ENCODE results near the gene WDR86.

WDR86 gene

GRCh38 chr7:151411551-151411950, 1.7 kb upstream of the WDR86 start:
- Histone ChIP-seq H3K27ac (ENCODE audit: low read depth, low read length) (no peak overlapping the region), H3K9ac (ENCODE audit: low read length) (no peak overlapping the region), H3K4me3 (ENCODE audit: low read depth, low read length) (peak overlapping the region; percentile 70; the same call in 1 of the 2 replicates), H3K27me3 (ENCODE audit: control insufficient read depth, insufficient read depth, low read length) (peaks cover 47% of the 10 kb centered on the region), H3K9me3 (ENCODE audit: control insufficient read depth, insufficient read depth, low read depth, low read length) (no peaks in the 10 kb centered on the region), H3K36me3 (ENCODE audit: control insufficient read depth, insufficient read depth, low read length) (peaks cover 3% of the 10 kb centered on the region; the same call in 1 of the 2 replicates), H3K4me1 (ENCODE audit: control insufficient read depth, insufficient read depth, low read length) (peaks cover 26% of the 10 kb centered on the region)

- H3K9ac ChIP-seq (ENCODE audit: low read length): peak overlapping the region; percentile 66
- H3K27ac ChIP-seq (ENCODE audit: low read depth, low read length): peak overlapping the region; percentile 35; the same call in 1 of the 2 replicates
- peak overlapping the region; percentile 70 for H3K4me3 ChIP-seq (ENCODE audit: low read depth, low read length)
- peaks cover 6% of the 10 kb centered on the region; the same call in 1 of the 2 replicates for H3K36me3 ChIP-seq (ENCODE audit: control insufficient read depth, insufficient read depth, low read length)
- H3K4me1 ChIP-seq (ENCODE audit: control insufficient read depth, insufficient read depth, low read length): peaks cover 19% of the 10 kb centered on the region
- H3K9me3 ChIP-seq (ENCODE audit: control insufficient read depth, insufficient read depth, low read depth, low read length): no peaks in the 10 kb centered on the region
- peaks cover 42% of the 10 kb centered on the region for H3K27me3 ChIP-seq (ENCODE audit: control insufficient read depth, insufficient read depth, low read length)
Measured at GRCh38 chr7:151410405-151411390, 860 bp upstream of the WDR86 start.

- Histone ChIP-seq H3K9me3 (ENCODE audit: control insufficient read depth, insufficient read depth, low read depth, low read length) (no peaks in the 10 kb centered on the region), H3K4me1 (ENCODE audit: control insufficient read depth, insufficient read depth, low read length) (peaks cover 28% of the 10 kb centered on the region), H3K9ac (ENCODE audit: low read length) (peak overlapping the region; percentile 66), H3K4me3 (ENCODE audit: low read depth, low read length) (peak overlapping the region; percentile 70), H3K27me3 (ENCODE audit: control insufficient read depth, insufficient read depth, low read length) (peaks cover 31% of the 10 kb centered on the region), H3K36me3 (ENCODE audit: control insufficient read depth, insufficient read depth, low read length) (peaks cover 6% of the 10 kb centered on the region; the same call in 1 of the 2 replicates), H3K27ac (ENCODE audit: low read depth, low read length) (peak overlapping the region; percentile 35; the same call in 1 of the 2 replicates)
Measured at GRCh38 chr7:151408839-151409666, 785 bp downstream of the WDR86 start.

GRCh38 chr7:151408498-151408838, 1.4 kb downstream of the WDR86 start:
- peaks cover 28% of the 10 kb centered on the region for H3K4me1 ChIP-seq (ENCODE audit: control insufficient read depth, insufficient read depth, low read length)
- H3K27ac ChIP-seq (ENCODE audit: low read depth, low read length): no peak overlapping the region
- peak overlapping the region; percentile 10 for H3K9ac ChIP-seq (ENCODE audit: low read length)
- peaks cover 31% of the 10 kb centered on the region for H3K27me3 ChIP-seq (ENCODE audit: control insufficient read depth, insufficient read depth, low read length)
- H3K9me3 ChIP-seq (ENCODE audit: control insufficient read depth, insufficient read depth, low read depth, low read length): no peaks in the 10 kb centered on the region
- peaks cover 6% of the 10 kb centered on the region; the same call in 1 of the 2 replicates for H3K36me3 ChIP-seq (ENCODE audit: control insufficient read depth, insufficient read depth, low read length)
- H3K4me3 ChIP-seq (ENCODE audit: low read depth, low read length): peak overlapping the region; percentile 70

DNA sequence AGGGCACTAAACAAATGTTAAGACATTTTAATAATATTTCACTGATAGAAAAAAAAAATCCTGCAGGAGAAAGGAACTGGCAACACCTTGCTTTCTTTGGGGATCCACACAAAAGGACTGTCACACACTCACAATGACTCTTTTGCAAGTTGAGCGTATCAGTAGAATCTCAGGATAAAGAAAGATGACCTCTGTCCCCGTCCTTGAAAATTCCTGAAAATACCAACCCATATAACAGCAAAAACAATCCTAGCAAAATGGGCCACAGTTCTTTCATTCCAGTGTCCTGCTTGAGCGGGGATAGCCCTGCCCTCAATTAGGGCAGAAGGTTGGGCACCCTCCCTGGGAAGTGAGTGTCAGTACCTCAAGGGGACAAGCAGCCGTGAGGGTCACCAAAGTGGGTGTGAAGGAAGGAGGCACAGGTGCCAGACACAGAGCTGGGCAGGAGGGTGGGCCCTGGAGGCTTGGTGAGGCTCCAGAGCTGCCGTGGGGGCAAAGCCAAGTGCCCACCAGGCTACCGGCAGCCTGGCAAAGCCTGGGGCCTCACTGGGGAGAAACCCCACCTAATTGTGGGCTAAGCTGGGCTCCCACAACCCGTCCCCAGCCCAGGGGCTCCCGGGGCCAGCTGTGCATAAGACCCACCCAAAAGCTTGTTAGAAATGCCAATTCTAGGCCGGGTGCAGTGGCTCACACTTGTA, 2.8 kb downstream of the WDR86 start:
- H3K9ac ChIP-seq (ENCODE audit: low read length): no peak overlapping the region
- H3K27ac ChIP-seq (ENCODE audit: low read depth, low read length): no peak overlapping the region
- H3K36me3 ChIP-seq (ENCODE audit: control insufficient read depth, insufficient read depth, low read length): peaks cover 6% of the 10 kb centered on the region; the same call in 1 of the 2 replicates
- no peaks in the 10 kb centered on the region for H3K9me3 ChIP-seq (ENCODE audit: control insufficient read depth, insufficient read depth, low read depth, low read length)
- H3K4me1 ChIP-seq (ENCODE audit: control insufficient read depth, insufficient read depth, low read length): peaks cover 28% of the 10 kb centered on the region
- H3K4me3 ChIP-seq (ENCODE audit: low read depth, low read length): no peak overlapping the region
- H3K27me3 ChIP-seq (ENCODE audit: control insufficient read depth, insufficient read depth, low read length): peaks cover 18% of the 10 kb centered on the region

DNA sequence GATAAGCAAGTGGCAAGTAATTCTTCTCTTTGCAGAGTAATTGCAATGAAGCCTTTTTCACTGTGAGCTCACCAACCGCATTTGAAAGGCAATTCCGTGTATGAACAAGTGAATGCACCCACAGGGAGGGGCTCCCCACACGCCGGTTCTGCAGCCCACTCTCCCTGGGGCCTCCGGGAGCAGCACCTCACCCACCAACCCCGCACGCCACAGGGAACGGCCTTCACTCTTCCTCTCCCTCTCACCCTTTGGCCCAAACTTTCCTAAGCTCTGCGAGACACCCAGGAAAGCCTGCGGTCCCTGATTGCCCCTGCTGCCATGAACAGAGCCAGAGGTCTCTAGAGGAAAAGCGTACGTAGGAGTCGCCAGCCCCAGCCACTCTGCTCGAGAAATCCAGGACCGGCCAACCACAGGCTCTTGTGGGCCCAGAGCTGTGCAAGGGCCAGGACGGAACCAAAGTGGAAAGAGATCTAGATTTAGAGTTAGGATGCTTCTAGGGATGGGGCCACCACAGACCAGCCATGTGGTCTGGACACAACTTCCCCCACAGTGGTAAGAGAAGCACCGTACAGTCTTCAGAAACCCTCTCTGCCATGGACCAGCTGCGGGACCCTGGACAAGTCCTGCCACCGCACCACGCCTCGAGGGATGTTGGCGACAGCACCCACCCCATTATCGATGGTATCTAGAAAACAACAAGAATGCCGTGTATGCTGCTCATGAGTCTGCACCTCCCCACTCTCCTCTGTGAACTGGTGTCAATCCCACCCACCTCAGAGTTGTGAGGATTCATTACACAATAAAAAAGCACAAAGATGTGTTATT, 3.6 kb downstream of the WDR86 start:
- Histone ChIP-seq H3K4me1 (ENCODE audit: control insufficient read depth, insufficient read depth, low read length) (peaks cover 21% of the 10 kb centered on the region), H3K9ac (ENCODE audit: low read length) (no peak overlapping the region), H3K27ac (ENCODE audit: low read depth, low read length) (no peak overlapping the region), H3K36me3 (ENCODE audit: control insufficient read depth, insufficient read depth, low read length) (peaks cover 6% of the 10 kb centered on the region; the same call in 1 of the 2 replicates), H3K4me3 (ENCODE audit: low read depth, low read length) (no peak overlapping the region), H3K9me3 (ENCODE audit: control insufficient read depth, insufficient read depth, low read depth, low read length) (no peaks in the 10 kb centered on the region), H3K27me3 (ENCODE audit: control insufficient read depth, insufficient read depth, low read length) (peaks cover 10% of the 10 kb centered on the region)

- Histone ChIP-seq H3K27ac (ENCODE audit: low read depth, low read length) (no peak overlapping the region), H3K4me3 (ENCODE audit: low read depth, low read length) (no peak overlapping the region), H3K27me3 (ENCODE audit: control insufficient read depth, insufficient read depth, low read length) (peaks cover 4% of the 10 kb centered on the region; the same call in 1 of the 2 replicates), H3K9me3 (ENCODE audit: control insufficient read depth, insufficient read depth, low read depth, low read length) (no peaks in the 10 kb centered on the region), H3K9ac (ENCODE audit: low read length) (no peak overlapping the region), H3K36me3 (ENCODE audit: control insufficient read depth, insufficient read depth, low read length) (peaks cover 6% of the 10 kb centered on the region; the same call in 1 of the 2 replicates), H3K4me1 (ENCODE audit: control insufficient read depth, insufficient read depth, low read length) (peaks cover 14% of the 10 kb centered on the region)
Measured at GRCh38 chr7:151405588-151405987, 4.2 kb downstream of the WDR86 start.

DNA sequence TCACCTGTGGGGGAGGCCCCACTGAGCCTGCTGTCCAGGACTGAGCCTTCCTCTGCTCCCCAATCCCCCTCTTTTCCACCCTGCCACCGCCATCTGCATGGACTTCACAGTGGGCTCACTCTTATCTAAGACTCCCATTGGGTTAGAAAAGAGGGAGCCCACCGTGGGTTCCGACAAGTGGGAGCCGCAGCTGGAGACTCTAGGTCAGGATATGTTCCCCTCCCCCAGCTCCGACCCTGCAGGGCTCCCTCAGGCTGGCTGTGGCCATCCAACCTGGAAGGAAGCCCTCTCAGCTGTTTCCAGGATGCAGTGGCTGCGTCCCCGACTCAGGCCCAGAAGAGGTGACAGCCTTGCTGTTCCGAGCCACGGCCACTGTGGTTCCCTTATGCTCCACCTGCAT, 4.8 kb downstream of the WDR86 start:
- Histone ChIP-seq H3K9ac (ENCODE audit: low read length) (no peak overlapping the region), H3K4me1 (ENCODE audit: control insufficient read depth, insufficient read depth, low read length) (peaks cover 14% of the 10 kb centered on the region), H3K9me3 (ENCODE audit: control insufficient read depth, insufficient read depth, low read depth, low read length) (no peaks in the 10 kb centered on the region), H3K27ac (ENCODE audit: low read depth, low read length) (no peak overlapping the region), H3K4me3 (ENCODE audit: low read depth, low read length) (no peak overlapping the region), H3K27me3 (ENCODE audit: control insufficient read depth, insufficient read depth, low read length) (peaks cover 4% of the 10 kb centered on the region; the same call in 1 of the 2 replicates), H3K36me3 (ENCODE audit: control insufficient read depth, insufficient read depth, low read length) (peaks cover 6% of the 10 kb centered on the region; the same call in 1 of the 2 replicates)

- Histone ChIP-seq H3K9me3 (ENCODE audit: control insufficient read depth, insufficient read depth, low read depth, low read length) (no peaks in the 10 kb centered on the region), H3K4me1 (ENCODE audit: control insufficient read depth, insufficient read depth, low read length) (peaks cover 14% of the 10 kb centered on the region), H3K36me3 (ENCODE audit: control insufficient read depth, insufficient read depth, low read length) (peaks cover 6% of the 10 kb centered on the region; the same call in 1 of the 2 replicates), H3K9ac (ENCODE audit: low read length) (no peak overlapping the region), H3K4me3 (ENCODE audit: low read depth, low read length) (no peak overlapping the region), H3K27ac (ENCODE audit: low read depth, low read length) (no peak overlapping the region), H3K27me3 (ENCODE audit: control insufficient read depth, insufficient read depth, low read length) (peaks cover 4% of the 10 kb centered on the region; the same call in 1 of the 2 replicates)
Measured at GRCh38 chr7:151404216-151405011, 5.4 kb downstream of the WDR86 start.
